ENCODE measurements around the gene ANO10. TPM values are rescaled to one million over a fixed set of nuclear protein-coding genes. Genes with fewer than 3 reads are reported as not detected.

The ANO10 gene
- total RNA-seq, 1 donor from 2014 or later = 24.9 TPM

DNA sequence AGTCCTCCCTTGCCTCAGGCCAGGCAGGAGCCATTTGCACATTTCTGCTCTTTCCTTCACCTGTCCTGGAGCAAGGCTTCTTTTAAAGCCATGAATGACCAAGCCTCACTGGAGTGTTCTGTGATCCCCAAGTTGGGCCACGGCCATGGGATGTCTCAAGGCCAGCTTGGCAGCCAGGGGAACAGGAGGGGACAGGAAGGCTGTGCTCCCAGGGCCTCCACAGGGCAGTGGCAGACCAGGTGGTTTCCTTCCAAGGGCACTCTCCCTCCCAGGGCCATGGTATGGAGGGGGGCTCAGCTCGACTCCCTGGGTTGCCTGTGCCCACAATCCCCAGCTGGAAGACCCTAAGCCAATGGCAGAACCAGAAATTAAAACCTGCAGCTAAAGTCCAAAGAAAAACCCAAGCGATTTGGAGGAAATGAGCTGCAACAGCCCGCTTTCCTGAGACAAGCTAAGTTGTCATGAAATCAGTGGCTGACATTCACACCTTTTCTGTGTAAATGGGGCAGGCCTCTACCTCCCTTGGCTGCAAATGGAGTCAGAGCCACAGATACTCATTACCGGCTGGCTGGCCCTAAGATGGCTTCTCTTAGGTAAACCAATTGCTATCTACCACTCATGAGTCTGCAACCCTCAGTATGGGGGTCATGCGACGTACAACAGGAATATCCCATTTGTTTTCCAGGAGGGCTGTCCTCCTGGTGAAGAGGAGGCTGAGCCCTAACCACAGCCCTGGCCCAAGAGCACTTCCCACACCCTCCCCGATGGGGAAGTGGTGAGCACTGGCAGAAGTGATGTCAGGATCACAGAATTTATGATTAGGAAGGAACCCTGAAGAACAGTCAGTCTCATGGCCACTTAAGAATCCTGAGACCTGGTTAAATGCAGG lies 252.2 kb downstream of the ANO10 start:
- H3K9me3 ChIP-seq = no peaks in the 10 kb centered on the region
- no peak for DNase-seq (ENCODE audit: low spot score in 2 of 2)
- H3K36me3 ChIP-seq = peaks cover 7 to 13% of the 10 kb centered on the region in 2 donors
- no peak overlapping the region for H3K4me3 ChIP-seq
- H3K27me3 ChIP-seq = no peaks in the 10 kb centered on the region
- no peak overlapping the region for H3K27ac ChIP-seq
- TF ChIP-seq, protein P1, sequence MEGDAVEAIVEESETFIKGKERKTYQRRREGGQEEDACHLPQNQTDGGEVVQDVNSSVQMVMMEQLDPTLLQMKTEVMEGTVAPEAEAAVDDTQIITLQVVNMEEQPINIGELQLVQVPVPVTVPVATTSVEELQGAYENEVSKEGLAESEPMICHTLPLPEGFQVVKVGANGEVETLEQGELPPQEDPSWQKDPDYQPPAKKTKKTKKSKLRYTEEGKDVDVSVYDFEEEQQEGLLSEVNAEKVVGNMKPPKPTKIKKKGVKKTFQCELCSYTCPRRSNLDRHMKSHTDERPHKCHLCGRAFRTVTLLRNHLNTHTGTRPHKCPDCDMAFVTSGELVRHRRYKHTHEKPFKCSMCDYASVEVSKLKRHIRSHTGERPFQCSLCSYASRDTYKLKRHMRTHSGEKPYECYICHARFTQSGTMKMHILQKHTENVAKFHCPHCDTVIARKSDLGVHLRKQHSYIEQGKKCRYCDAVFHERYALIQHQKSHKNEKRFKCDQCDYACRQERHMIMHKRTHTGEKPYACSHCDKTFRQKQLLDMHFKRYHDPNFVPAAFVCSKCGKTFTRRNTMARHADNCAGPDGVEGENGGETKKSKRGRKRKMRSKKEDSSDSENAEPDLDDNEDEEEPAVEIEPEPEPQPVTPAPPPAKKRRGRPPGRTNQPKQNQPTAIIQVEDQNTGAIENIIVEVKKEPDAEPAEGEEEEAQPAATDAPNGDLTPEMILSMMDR (IDR thresholded peaks at IDR 0.05) = no peak
- H3K4me1 ChIP-seq = peaks cover 0 to 3% of the 10 kb centered on the region in 2 donors
- intact Hi-C loops (cut with DNase I) = no loop called here

GRCh38 chr3:43366885-43367284 lies 254.9 kb downstream of the ANO10 start:
- no peak overlapping the region for H3K27ac ChIP-seq
- H3K4me1 ChIP-seq = peaks cover 0 to 3% of the 10 kb centered on the region in 2 donors
- TF ChIP-seq, protein P1 (IDR thresholded peaks at IDR 0.05) = no peak
- H3K9me3 ChIP-seq = no peaks in the 10 kb centered on the region
- DNase-seq (ENCODE audit: low spot score in 2 of 2) = no peak
- H3K4me3 ChIP-seq = no peak overlapping the region
- intact Hi-C loops (cut with DNase I) = no loop called here
- peaks cover 7 to 13% of the 10 kb centered on the region in 2 donors for H3K36me3 ChIP-seq
- H3K27me3 ChIP-seq = no peaks in the 10 kb centered on the region

DNA sequence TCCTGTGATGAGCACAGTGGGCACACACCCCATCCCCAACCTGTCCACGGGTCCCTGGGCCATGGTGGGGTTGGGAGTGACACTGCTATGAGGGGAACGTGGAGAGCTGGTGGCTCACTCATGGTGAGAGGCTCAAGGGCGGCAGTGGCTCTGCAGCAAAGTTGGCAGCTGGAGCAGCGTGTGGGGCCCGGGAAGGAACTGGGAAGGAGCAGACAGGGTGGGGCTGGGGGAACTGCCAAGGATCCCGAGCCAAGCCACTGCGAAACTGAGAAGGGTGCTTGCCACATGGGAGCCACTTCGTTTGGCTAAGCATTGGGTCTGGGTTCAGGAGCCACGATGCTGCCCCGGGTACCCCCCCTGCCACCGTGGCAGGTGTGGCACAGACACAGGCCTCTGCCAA lies 255.3 kb downstream of the ANO10 start:
- TF ChIP-seq, protein P1 (IDR thresholded peaks at IDR 0.05) = no peak
- intact Hi-C loops (cut with DNase I) = no loop called here
- H3K4me3 ChIP-seq = no peak overlapping the region

DNA sequence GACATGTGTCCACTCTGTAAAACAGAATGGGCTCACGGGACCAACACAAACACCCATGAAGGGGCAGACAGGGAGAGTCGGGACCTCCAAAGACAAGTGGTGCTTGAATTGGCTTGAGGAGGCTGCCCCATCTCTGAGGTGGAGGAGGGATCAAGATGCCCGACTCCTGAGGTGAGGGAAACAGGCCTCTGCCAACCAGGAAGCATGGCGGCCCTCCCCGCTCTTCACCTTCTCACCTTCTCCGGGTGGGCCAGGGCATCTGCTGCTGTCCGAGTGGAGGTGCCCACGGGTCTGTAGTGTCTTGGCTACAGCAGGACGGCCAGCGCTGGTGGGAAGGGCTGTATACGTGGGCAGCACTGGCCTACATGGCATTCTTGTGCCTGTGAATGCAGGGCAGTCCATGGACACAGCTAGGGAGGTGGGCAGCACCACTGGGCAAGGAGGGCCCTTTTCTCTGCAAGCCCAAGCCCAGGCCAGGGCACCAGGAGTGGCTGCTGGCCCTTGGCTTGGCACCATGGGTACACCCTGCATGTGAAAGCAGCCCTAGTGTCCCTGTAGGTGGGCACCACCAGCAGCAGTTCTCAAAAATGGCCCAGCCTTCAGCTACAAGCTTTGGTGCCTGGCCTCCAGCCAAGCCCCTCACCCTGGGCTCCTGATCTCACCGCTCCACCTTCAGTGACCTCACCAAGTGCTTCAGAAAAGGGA lies 256.1 kb downstream of the ANO10 start:
- H3K27ac ChIP-seq = no peak overlapping the region

More for the DNA sequence above, 255.3 kb downstream of the ANO10 start:
- Histone ChIP-seq H3K36me3 (peaks cover 7 to 13% of the 10 kb centered on the region in 2 donors), H3K4me1 (peaks cover 0 to 3% of the 10 kb centered on the region in 2 donors), H3K9me3 (no peaks in the 10 kb centered on the region), H3K27ac (no peak overlapping the region), H3K27me3 (no peaks in the 10 kb centered on the region)
- DNase-seq (ENCODE audit: low spot score in 2 of 2) = no peak

DNA sequence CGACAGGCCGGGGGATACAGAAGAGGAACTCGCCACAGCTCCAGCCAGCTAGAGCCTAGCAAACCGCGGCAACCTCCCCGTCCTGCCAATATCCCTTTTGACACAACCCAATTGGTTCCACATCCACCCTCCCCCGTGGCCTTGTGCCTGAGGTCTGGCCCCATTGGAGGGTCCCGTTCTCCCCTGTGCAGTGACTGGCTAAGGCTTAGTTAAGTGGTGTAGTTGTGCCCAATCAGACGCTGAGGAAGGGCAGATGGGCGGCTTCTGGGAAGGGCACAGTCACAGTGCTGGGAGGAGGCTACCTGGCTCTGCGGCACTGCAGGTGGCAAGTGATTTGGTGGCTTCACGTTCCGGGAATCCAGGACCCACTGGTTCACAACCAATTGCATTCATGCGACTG lies 256.9 kb downstream of the ANO10 start:
- Histone ChIP-seq H3K4me3 (no peak overlapping the region), H3K27me3 (no peaks in the 10 kb centered on the region), H3K9me3 (no peaks in the 10 kb centered on the region), H3K27ac (no peak overlapping the region), H3K4me1 (peaks cover 0 to 3% of the 10 kb centered on the region in 2 donors), H3K36me3 (peaks cover 7 to 13% of the 10 kb centered on the region in 2 donors)
- intact Hi-C loops (cut with DNase I) = no loop called here
- no peak for DNase-seq (ENCODE audit: low spot score in 2 of 2)
- TF ChIP-seq, protein P1 (IDR thresholded peaks at IDR 0.05) = no peak

More for the DNA sequence above, 256.1 kb downstream of the ANO10 start:
- H3K9me3 ChIP-seq = no peaks in the 10 kb centered on the region
- H3K27me3 ChIP-seq = no peaks in the 10 kb centered on the region
- H3K4me3 ChIP-seq = no peak overlapping the region
- no peak for DNase-seq (ENCODE audit: low spot score in 2 of 2)
- peaks cover 0 to 3% of the 10 kb centered on the region in 2 donors for H3K4me1 ChIP-seq
- TF ChIP-seq, protein P1 (IDR thresholded peaks at IDR 0.05) = no peak
- intact Hi-C loops (cut with DNase I) = no loop called here
- peaks cover 7 to 13% of the 10 kb centered on the region in 2 donors for H3K36me3 ChIP-seq
